Colonic mucosa (tissue), 4 donors: ENCODE measurements around the gene PSME2. TPM values are rescaled to one million over a fixed set of nuclear protein-coding genes. Genes with fewer than 3 reads are reported as not detected.

ENCODE experiments used
- DNase-seq: peaks from one replicate; pipeline ENCODE4 v3.0.0-alpha.2; 2020
- H3K27ac ChIP-seq: fragments of 200-600 bp; one replicate; pipeline ENCODE4 v1.8.0; 2021
- H3K27me3 ChIP-seq: fragments of 200-600 bp; one replicate; pipeline ENCODE4 v1.8.0; 2021
- H3K36me3 ChIP-seq: fragments of 200-600 bp; one replicate; pipeline ENCODE4 v1.8.0; 2021
- H3K4me1 ChIP-seq: fragments of 200-600 bp; one replicate; pipeline ENCODE4 v1.8.0; 2021; ENCODE audit warnings: mild to moderate bottlenecking
- H3K4me3 ChIP-seq: fragments of 200-600 bp; one replicate; pipeline ENCODE4 v1.8.0; 2021
- H3K9ac ChIP-seq, 2 donors: one replicate each; pipeline ENCODE4 v1.7.0; 2013; ENCODE audit warnings: control low read depth in 2 of 2, low read depth in 2 of 2, low read length in 2 of 2
- H3K9me3 ChIP-seq: fragments of 200-600 bp; one replicate; pipeline ENCODE4 v1.8.0; 2021
- CTCF ChIP-seq: fragments of 200-600 bp; IDR thresholded peaks from one replicate; pipeline ENCODE4 v1.8.0; 2022; ENCODE audit warnings: antibody characterized with exemption, mild to moderate bottlenecking
- intact Hi-C: fragments of 100-400 bp; cut with DNase I; formaldehyde crosslinking; loops from one replicate; pipeline ENCODE4 v1.14.1; 2022
- total RNA-seq, 2 donors: library from RNA; stranded (reverse); fragmentation: NEBNext Ultra II Directional in 1 of 2; extraction: Animal tissue kit (Norgen Biotek cat#: 25700) in 1 of 2; gene quantifications; one replicate each; pipeline ENCODE4 v1.2.1, GENCODE V29; 2021
- donor health status: healthy.
- donor health status: DM: no; HTN: no; CAD: no.
- donor health status: DM: no; HTN: no; CAD: no.

The PSME2 gene
- total RNA-seq, 2 donors from 2014 or later, result 151 to 320 TPM

- Histone ChIP-seq H3K27ac (no peak overlapping the region), H3K27me3 (no peaks in the 10 kb centered on the region), H3K4me3 (no peak overlapping the region), H3K9me3 (no peaks in the 10 kb centered on the region), H3K4me1 (peaks cover 4% of the 10 kb centered on the region), H3K36me3 (no peaks in the 10 kb centered on the region), H3K9ac (no peak overlapping the region)
- intact Hi-C loops, result no loop called here
- TF ChIP-seq CTCF, result no peak
- no peak for DNase-seq
These were observed 44.0 kb upstream of the PSME2 start for GRCh38 chr14:24190416-24190815.

GRCh38 chr14:24189460-24189859 lies 43.0 kb upstream of the PSME2 start:
- TF ChIP-seq CTCF, result no peak
- DNase-seq, result no peak
- no peak overlapping the region for H3K4me3 ChIP-seq
- no peaks in the 10 kb centered on the region for H3K27me3 ChIP-seq
- no peak overlapping the region for H3K27ac ChIP-seq
- intact Hi-C loops, result no loop called here
- no peaks in the 10 kb centered on the region for H3K9me3 ChIP-seq
- no peak overlapping the region for H3K9ac ChIP-seq
- H3K4me1 ChIP-seq, result peaks cover under 1% of the 10 kb centered on the region
- H3K36me3 ChIP-seq, result no peaks in the 10 kb centered on the region

- DNase-seq, result no peak
- no peaks in the 10 kb centered on the region for H3K27me3 ChIP-seq
- no peaks in the 10 kb centered on the region for H3K4me1 ChIP-seq
- no peak overlapping the region for H3K27ac ChIP-seq
- H3K36me3 ChIP-seq, result no peaks in the 10 kb centered on the region
- no peak for TF ChIP-seq CTCF
- peak overlapping the region; percentile 54 for H3K4me3 ChIP-seq
- H3K9ac ChIP-seq, result no peak overlapping the region
- intact Hi-C loops, result no loop called here
- no peaks in the 10 kb centered on the region for H3K9me3 ChIP-seq
These were observed 42.6 kb upstream of the PSME2 start for GRCh38 chr14:24189059-24189375.

- intact Hi-C loops, result no loop called here
- no peaks in the 10 kb centered on the region for H3K9me3 ChIP-seq
- DNase-seq, result peak; percentile 95
- no peaks in the 10 kb centered on the region for H3K36me3 ChIP-seq
- H3K4me3 ChIP-seq, result peak within 1 kb of the TSS; percentile 54
- peak within 1 kb of the TSS; percentile 52 to 79 for H3K9ac ChIP-seq
- TF ChIP-seq CTCF, result no peak
- peak within 1 kb of the TSS; percentile 38 for H3K27ac ChIP-seq
- no peaks in the 10 kb centered on the region for H3K27me3 ChIP-seq
- no peaks in the 10 kb centered on the region for H3K4me1 ChIP-seq
These were observed 42.0 kb upstream of the PSME2 start, which contains the start of gene IPO4 for GRCh38 chr14:24188251-24189058. Gene IPO4, minus strand, starts transcription at chr14:24188816. Its CDS starts 29 bp downstream, at chr14:24188787.

GRCh38 chr14:24187539-24187915 lies 41.1 kb upstream of the PSME2 start:
- TF ChIP-seq CTCF, result no peak
- intact Hi-C loops, result no loop called here
- H3K27ac ChIP-seq, result no peak overlapping the region
- H3K4me3 ChIP-seq, result peak overlapping the region; percentile 54
- H3K9me3 ChIP-seq, result no peaks in the 10 kb centered on the region
- DNase-seq, result no peak
- no peaks in the 10 kb centered on the region for H3K4me1 ChIP-seq
- H3K27me3 ChIP-seq, result no peaks in the 10 kb centered on the region
- H3K9ac ChIP-seq, result peak overlapping the region; percentile 52 to 79
- no peaks in the 10 kb centered on the region for H3K36me3 ChIP-seq
